Measurements from ENCODE around the gene ANKMY2. TPM values are rescaled to one million over a fixed set of nuclear protein-coding genes. Genes with fewer than 3 reads are reported as not detected.

Gene ANKMY2
- total RNA-seq, 2 experiments from 2014 or later: 9.8 to 10.5 TPM

GRCh38 chr7:16594061-16594460 is 51.5 kb downstream of the ANKMY2 start:
- POLR2A ChIA-PET: no interaction called here
- no peak overlapping the region for H3K27ac Mint-ChIP-seq
- H3K9me3 Mint-ChIP-seq: no peaks in the 10 kb centered on the region
- H3K27me3 Mint-ChIP-seq: no peaks in the 10 kb centered on the region
- CTCF ChIA-PET: interaction anchor here (1.7 kb wide), 1 partner anchor 29 kb away, joined by 4 read pairs; no protein-coding TSS in a partner anchor
- H3K36me3 Mint-ChIP-seq (ENCODE audit: low read depth): no peaks in the 10 kb centered on the region
- no peak for ATAC-seq
- intact Hi-C loops (cut with micrococcal nuclease): no loop called here
- no peak for TF ChIP-seq CTCF (IDR thresholded peaks at IDR 0.05)
- H3K4me3 Mint-ChIP-seq: no peak overlapping the region
- H3K4me1 Mint-ChIP-seq (ENCODE audit: low read depth): no peaks in the 10 kb centered on the region
- no peak for DNase-seq

GRCh38 chr7:16592395-16592794 is 53.2 kb downstream of the ANKMY2 start:
- Mint-ChIP-seq H3K36me3 (ENCODE audit: low read depth) (no peaks in the 10 kb centered on the region), H3K27me3 (no peaks in the 10 kb centered on the region), H3K4me1 (ENCODE audit: low read depth) (no peaks in the 10 kb centered on the region), H3K9me3 (no peaks in the 10 kb centered on the region), H3K4me3 (no peak overlapping the region), H3K27ac (no peak overlapping the region)
- ChIA-PET POLR2A (no interaction called here), CTCF (no interaction called here)
- no peak for DNase-seq
- ATAC-seq: no peak
- no peak for TF ChIP-seq CTCF (IDR thresholded peaks at IDR 0.05)
- intact Hi-C loops (cut with micrococcal nuclease): no loop called here

GRCh38 chr7:16590424-16590823 is 55.1 kb downstream of the ANKMY2 start:
- ATAC-seq (no peak), DNase-seq (no peak)
- Mint-ChIP-seq H3K36me3 (ENCODE audit: low read depth) (no peaks in the 10 kb centered on the region), H3K27ac (no peak overlapping the region), H3K4me1 (ENCODE audit: low read depth) (no peaks in the 10 kb centered on the region), H3K27me3 (peaks cover 4% of the 10 kb centered on the region), H3K9me3 (no peaks in the 10 kb centered on the region), H3K4me3 (no peak overlapping the region)
- CTCF ChIA-PET: no interaction called here
- POLR2A ChIA-PET: no interaction called here
- intact Hi-C loops (cut with micrococcal nuclease): no loop called here
- no peak for TF ChIP-seq CTCF (IDR thresholded peaks at IDR 0.05)

- Mint-ChIP-seq H3K4me3 (no peak overlapping the region), H3K4me1 (ENCODE audit: low read depth) (no peaks in the 10 kb centered on the region), H3K36me3 (ENCODE audit: low read depth) (no peaks in the 10 kb centered on the region), H3K27ac (no peak overlapping the region), H3K9me3 (no peaks in the 10 kb centered on the region), H3K27me3 (peaks cover 4% of the 10 kb centered on the region)
- ATAC-seq (no peak), DNase-seq (no peak)
- ChIA-PET CTCF (interaction anchor here (0.6 kb wide), 1 partner anchor 789 kb away, joined by 4 read pairs; no protein-coding TSS in a partner anchor), POLR2A (no interaction called here)
- intact Hi-C loops (cut with micrococcal nuclease): no loop called here
- no peak for TF ChIP-seq CTCF (IDR thresholded peaks at IDR 0.05)
These were observed 55.7 kb downstream of the ANKMY2 start for GRCh38 chr7:16589881-16590280.

GRCh38 chr7:16587790-16588189 is 57.8 kb downstream of the ANKMY2 start:
- Mint-ChIP-seq H3K4me3 (no peak overlapping the region), H3K9me3 (no peaks in the 10 kb centered on the region)
- no peak for ATAC-seq

More at GRCh38 chr7:16587790-16588189, 57.8 kb downstream of the ANKMY2 start:
- no peak overlapping the region for H3K27ac Mint-ChIP-seq
- no peaks in the 10 kb centered on the region for H3K4me1 Mint-ChIP-seq (ENCODE audit: low read depth)
- peaks cover 4% of the 10 kb centered on the region for H3K27me3 Mint-ChIP-seq
- ChIA-PET POLR2A (no interaction called here), CTCF (no interaction called here)
- no peak for DNase-seq
- intact Hi-C loops (cut with micrococcal nuclease): no loop called here
- no peak for TF ChIP-seq CTCF (IDR thresholded peaks at IDR 0.05)
- H3K36me3 Mint-ChIP-seq (ENCODE audit: low read depth): no peaks in the 10 kb centered on the region
